Spleen (tissue), 7 donors: Measurements from ENCODE around the gene PPP1R9A.

Experiments
- POLR2A ChIP-seq, 3 donors: fragments of 450-650 bp; IDR thresholded peaks; one replicate each; pipeline ENCODE4 v1.5.1; 2017; ENCODE audit warnings: antibody characterized with exemption in 3 of 3, mild to moderate bottlenecking in 1 of 3
- POLR2AphosphoS5 ChIP-seq, 3 donors: sonication (generic); formaldehyde crosslinking; IDR thresholded peaks; one replicate each; pipeline ENCODE4 v1.5.1; 2017; ENCODE audit warnings: antibody characterized with exemption in 3 of 3
- TF ChIP-seq, protein P1 (sequence below), 11 experiments: fragments of 200-600 bp in 7 of 11; fragments of 450-650 bp in 4 of 11; sonication (generic) in 4 of 11; IDR thresholded peaks in 8 of 11; conservative IDR thresholded peaks in 3 of 11; 1 replicate in 7 of 11; 2 replicates in 4 of 11; pipeline versions ENCODE4 v1.4.0 to v1.8.0; 2016 to 2021; ENCODE audit warnings: antibody characterized with exemption in 11 of 11, inconsistent platforms in 4 of 11, mild to moderate bottlenecking in 1 of 11
- donor health status: DM: no; HTN: no; CAD: no; lungs with moderate emphysema.
- donor health status: DM: no; HTN: no; CAD: no.
- donor health status: DM: no; HTN: no; CAD: no.

DNA sequence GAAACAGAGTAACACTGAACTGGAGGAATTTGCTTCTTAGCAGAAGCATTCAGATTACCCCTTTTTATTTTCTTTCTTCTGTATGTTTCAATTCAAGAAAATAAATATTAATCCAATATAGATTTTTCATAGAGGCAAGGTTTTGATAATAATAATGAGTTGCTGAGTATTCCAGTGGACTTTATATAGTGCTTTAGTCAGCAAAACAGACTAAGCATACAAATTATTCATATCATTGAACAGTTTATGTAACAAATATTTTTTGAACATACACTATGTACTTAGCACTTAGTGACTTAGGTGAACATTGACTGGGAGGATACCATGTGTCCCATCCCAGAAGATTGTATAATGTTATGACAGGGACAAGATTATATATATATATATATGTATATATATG lies 32.0 kb downstream of the PPP1R9A start:
- TF ChIP-seq, protein P1, sequence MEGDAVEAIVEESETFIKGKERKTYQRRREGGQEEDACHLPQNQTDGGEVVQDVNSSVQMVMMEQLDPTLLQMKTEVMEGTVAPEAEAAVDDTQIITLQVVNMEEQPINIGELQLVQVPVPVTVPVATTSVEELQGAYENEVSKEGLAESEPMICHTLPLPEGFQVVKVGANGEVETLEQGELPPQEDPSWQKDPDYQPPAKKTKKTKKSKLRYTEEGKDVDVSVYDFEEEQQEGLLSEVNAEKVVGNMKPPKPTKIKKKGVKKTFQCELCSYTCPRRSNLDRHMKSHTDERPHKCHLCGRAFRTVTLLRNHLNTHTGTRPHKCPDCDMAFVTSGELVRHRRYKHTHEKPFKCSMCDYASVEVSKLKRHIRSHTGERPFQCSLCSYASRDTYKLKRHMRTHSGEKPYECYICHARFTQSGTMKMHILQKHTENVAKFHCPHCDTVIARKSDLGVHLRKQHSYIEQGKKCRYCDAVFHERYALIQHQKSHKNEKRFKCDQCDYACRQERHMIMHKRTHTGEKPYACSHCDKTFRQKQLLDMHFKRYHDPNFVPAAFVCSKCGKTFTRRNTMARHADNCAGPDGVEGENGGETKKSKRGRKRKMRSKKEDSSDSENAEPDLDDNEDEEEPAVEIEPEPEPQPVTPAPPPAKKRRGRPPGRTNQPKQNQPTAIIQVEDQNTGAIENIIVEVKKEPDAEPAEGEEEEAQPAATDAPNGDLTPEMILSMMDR (IDR thresholded peaks at IDR 0.05 in 8 of 11, conservative IDR thresholded peaks at IDR 0.05 in 3 of 11): no peak
- TF ChIP-seq POLR2A (IDR thresholded peaks at IDR 0.05) (no peak), POLR2AphosphoS5 (IDR thresholded peaks at IDR 0.05) (no peak)
